ENCODE results near the gene NUAK2.

Gene NUAK2

GRCh38 chr1:205270764-205271163 is 50.8 kb downstream of the NUAK2 start:
- no peak for DNase-seq

GRCh38 chr1:205270271-205270670 is 51.3 kb downstream of the NUAK2 start:
- DNase-seq: no peak

- no peak for DNase-seq
Measured at GRCh38 chr1:205269711-205270110, 51.8 kb downstream of the NUAK2 start.

- no peak for DNase-seq
Measured at GRCh38 chr1:205268846-205269680, 52.5 kb downstream of the NUAK2 start.

- no peak for DNase-seq
Measured at GRCh38 chr1:205267306-205267902, 54.1 kb downstream of the NUAK2 start.

- no peak for DNase-seq
Measured at GRCh38 chr1:205266611-205267305, 54.8 kb downstream of the NUAK2 start.

- DNase-seq: no peak
Measured at GRCh38 chr1:205263580-205264190, 57.9 kb downstream of the NUAK2 start.

- no peak for DNase-seq
Measured at GRCh38 chr1:205262731-205263171, 58.8 kb downstream of the NUAK2 start.

GRCh38 chr1:205261946-205262691 is 59.4 kb downstream of the NUAK2 start:
- no peak for DNase-seq

- no peak for DNase-seq
Measured at GRCh38 chr1:205260948-205261732, 60.4 kb downstream of the NUAK2 start.

- no peak for DNase-seq
Measured at GRCh38 chr1:205259998-205260397, 61.5 kb downstream of the NUAK2 start.

- no peak for DNase-seq
Measured at GRCh38 chr1:205259324-205259832, 62.2 kb downstream of the NUAK2 start.

- no peak for DNase-seq
Measured at GRCh38 chr1:205258719-205259118, 62.8 kb downstream of the NUAK2 start.

GRCh38 chr1:205258261-205258691 is 63.3 kb downstream of the NUAK2 start:
- no peak for DNase-seq

- DNase-seq: no peak
Measured at GRCh38 chr1:205257735-205258134, 63.8 kb downstream of the NUAK2 start.

- no peak for DNase-seq
Measured at GRCh38 chr1:205256951-205257625, 64.5 kb downstream of the NUAK2 start.

GRCh38 chr1:205255941-205256780 is 65.4 kb downstream of the NUAK2 start:
- peak; percentile 93 for DNase-seq

Data from right hindlimb (tissue), 1 donor.